ENCODE measurements around the gene ANKRD29. TPM values are rescaled to one million over a fixed set of nuclear protein-coding genes. Genes with fewer than 3 reads are reported as not detected.
"Not testable (repeated sequence)": the region's sequence is repeated elsewhere in the genome, so short reads cannot be mapped to it uniquely, and the experiment has no call there.

Gene ANKRD29
- total and polyA plus RNA-seq, 10 of the 15 experiments (the other 5 are each of a cell fraction or from before 2014, with no cell fraction given), result 0.53 to 9.2 (median 1.6) TPM

DNA sequence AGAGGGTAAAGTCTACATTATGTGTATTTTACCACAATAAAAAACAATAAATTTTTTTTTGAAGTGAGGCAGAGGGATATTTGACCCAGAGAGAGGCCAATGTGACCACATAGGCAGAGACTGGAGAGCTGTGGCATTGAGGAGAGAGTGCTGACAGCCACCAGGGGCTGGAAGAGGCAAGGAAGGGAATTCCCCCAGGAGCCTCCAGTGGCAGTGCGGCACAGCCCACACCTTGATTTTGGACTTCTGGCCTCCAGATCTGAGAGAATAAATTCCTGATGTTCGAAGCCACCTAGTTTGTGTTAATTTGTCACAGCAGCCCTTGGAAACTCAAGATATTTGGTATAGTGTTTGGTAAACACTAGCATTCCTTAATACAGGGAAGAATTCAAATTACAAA, 22.7 kb downstream of the ANKRD29 start:
- DNase-seq (ENCODE audit: low read depth, low spot score) (no peak), ATAC-seq (no peak), FAIRE-seq (no peak)
- Histone ChIP-seq H3K9ac (ENCODE audit: control insufficient read depth, insufficient read depth, low read length) (no peak overlapping the region), H3K4me3 (no peak overlapping the region), H2AFZ (ENCODE audit: control insufficient read depth, low read depth, low read length) (no peak overlapping the region), H3K9me3 (replicated peaks; ENCODE audit: control insufficient read depth, insufficient read depth, low read length) (peaks cover 5% of the 10 kb centered on the region; the same call in 2 of the 3 replicates), H3K27ac (ENCODE audit: control insufficient read depth, insufficient read depth) (no peak overlapping the region), H3K4me2 (ENCODE audit: control insufficient read depth, insufficient read depth) (no peak overlapping the region), H3K36me3 (ENCODE audit: control insufficient read depth in 2 of 2, insufficient read depth in 2 of 2, low read length in 1 of 2) (no peaks in the 10 kb centered on the region), H4K20me1 (ENCODE audit: control insufficient read depth, insufficient read depth) (no peaks in the 10 kb centered on the region), H3K79me2 (ENCODE audit: control insufficient read depth, insufficient read depth, low read length) (no peaks in the 10 kb centered on the region), H3K27me3 (replicated peaks in 1 of 2; ENCODE audit: control insufficient read depth in 2 of 2, insufficient read depth in 2 of 2, low read length in 1 of 2) (no peaks in the 10 kb centered on the region), H3K4me1 (ENCODE audit: control insufficient read depth, insufficient read depth, low read length) (no peaks in the 10 kb centered on the region)
- POLR2A ChIA-PET, result no interaction called here
- TF ChIP-seq, protein P1, sequence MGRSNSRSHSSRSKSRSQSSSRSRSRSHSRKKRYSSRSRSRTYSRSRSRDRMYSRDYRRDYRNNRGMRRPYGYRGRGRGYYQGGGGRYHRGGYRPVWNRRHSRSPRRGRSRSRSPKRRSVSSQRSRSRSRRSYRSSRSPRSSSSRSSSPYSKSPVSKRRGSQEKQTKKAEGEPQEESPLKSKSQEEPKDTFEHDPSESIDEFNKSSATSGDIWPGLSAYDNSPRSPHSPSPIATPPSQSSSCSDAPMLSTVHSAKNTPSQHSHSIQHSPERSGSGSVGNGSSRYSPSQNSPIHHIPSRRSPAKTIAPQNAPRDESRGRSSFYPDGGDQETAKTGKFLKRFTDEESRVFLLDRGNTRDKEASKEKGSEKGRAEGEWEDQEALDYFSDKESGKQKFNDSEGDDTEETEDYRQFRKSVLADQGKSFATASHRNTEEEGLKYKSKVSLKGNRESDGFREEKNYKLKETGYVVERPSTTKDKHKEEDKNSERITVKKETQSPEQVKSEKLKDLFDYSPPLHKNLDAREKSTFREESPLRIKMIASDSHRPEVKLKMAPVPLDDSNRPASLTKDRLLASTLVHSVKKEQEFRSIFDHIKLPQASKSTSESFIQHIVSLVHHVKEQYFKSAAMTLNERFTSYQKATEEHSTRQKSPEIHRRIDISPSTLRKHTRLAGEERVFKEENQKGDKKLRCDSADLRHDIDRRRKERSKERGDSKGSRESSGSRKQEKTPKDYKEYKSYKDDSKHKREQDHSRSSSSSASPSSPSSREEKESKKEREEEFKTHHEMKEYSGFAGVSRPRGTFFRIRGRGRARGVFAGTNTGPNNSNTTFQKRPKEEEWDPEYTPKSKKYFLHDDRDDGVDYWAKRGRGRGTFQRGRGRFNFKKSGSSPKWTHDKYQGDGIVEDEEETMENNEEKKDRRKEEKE (IDR thresholded peaks at IDR 0.05), result no peak
- TF ChIP-seq ZNF207 (IDR thresholded peaks at IDR 0.05; ENCODE audit: borderline replicate concordance), result no peak
- no peak for TF ChIP-seq TBL1XR1 (IDR thresholded peaks at IDR 0.05; ENCODE audit: low read depth, low read length)
- no peak for TF ChIP-seq NR2C2 (IDR thresholded peaks at IDR 0.05; ENCODE audit: borderline replicate concordance, control insufficient read depth, insufficient read length, low read depth)
- no peak for TF ChIP-seq SIX5 (IDR thresholded peaks at IDR 0.05; ENCODE audit: low read depth, low read length, severe bottlenecking)
- TF ChIP-seq SREBF2 (IDR thresholded peaks at IDR 0.05; ENCODE audit: low read length), result no peak
- TF ChIP-seq, protein P2, sequence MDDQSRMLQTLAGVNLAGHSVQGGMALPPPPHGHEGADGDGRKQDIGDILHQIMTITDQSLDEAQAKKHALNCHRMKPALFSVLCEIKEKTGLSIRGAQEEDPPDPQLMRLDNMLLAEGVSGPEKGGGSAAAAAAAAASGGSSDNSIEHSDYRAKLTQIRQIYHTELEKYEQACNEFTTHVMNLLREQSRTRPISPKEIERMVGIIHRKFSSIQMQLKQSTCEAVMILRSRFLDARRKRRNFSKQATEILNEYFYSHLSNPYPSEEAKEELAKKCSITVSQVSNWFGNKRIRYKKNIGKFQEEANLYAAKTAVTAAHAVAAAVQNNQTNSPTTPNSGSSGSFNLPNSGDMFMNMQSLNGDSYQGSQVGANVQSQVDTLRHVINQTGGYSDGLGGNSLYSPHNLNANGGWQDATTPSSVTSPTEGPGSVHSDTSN (IDR thresholded peaks at IDR 0.05; ENCODE audit: insufficient replicate concordance, low read depth, low read length), result no peak
- TF ChIP-seq, protein P3, sequence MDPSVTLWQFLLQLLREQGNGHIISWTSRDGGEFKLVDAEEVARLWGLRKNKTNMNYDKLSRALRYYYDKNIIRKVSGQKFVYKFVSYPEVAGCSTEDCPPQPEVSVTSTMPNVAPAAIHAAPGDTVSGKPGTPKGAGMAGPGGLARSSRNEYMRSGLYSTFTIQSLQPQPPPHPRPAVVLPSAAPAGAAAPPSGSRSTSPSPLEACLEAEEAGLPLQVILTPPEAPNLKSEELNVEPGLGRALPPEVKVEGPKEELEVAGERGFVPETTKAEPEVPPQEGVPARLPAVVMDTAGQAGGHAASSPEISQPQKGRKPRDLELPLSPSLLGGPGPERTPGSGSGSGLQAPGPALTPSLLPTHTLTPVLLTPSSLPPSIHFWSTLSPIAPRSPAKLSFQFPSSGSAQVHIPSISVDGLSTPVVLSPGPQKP (IDR thresholded peaks at IDR 0.05; ENCODE audit: low read depth, low read length), result no peak
- no peak for TF ChIP-seq TAF1 (IDR thresholded peaks at IDR 0.05; ENCODE audit: borderline replicate concordance, low read depth, low read length)
- in situ Hi-C loops (cut with MboI) (no loop called here), intact Hi-C loops (cut with micrococcal nuclease; ENCODE audit: unreplicated experiment) (no loop called here)
- 54% methylated on average over 2 of the region's 2 CpGs for WGBS (ENCODE audit: insufficient coverage, insufficient replicate concordance, low lambda C conversion rate, missing lambda C conversion rate)
- SMC1A ChIA-PET (ENCODE audit: uncharacterized antibody, unreplicated experiment), result interaction anchor here (0.8 to 1.3 kb wide), 3 partner anchors 8 to 12 kb away, joined by 3 to 6 read pairs (median 3); no protein-coding TSS in a partner anchor
- no TSS peak for BruUV-seq (replicated peaks)
- RAD21 ChIA-PET (ENCODE audit: unreplicated experiment), result no interaction called here
- CTCF ChIA-PET, result no interaction called here

DNA sequence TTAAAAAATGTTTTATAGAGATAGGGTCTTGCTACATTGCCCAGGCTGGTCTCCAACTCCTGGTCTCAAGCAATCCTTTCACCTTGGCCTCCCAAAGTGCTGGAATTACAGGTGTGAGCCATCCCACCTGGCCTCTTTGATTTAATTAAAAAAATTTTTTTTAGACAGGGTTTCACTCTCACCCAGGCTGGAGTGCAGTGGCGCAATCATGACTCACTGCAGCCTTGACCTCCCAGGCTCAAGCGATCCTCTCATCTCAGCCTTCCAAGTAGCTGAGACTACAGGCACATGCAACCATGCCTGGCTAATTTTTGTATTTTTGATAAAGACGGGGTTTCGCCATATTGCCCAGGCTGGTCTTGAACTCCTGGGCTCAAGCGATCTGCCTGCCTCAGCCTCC, 26.3 kb downstream of the ANKRD29 start:
- BruUV-seq (replicated peaks); H3K4me2 ChIP-seq (ENCODE audit: control insufficient read depth, insufficient read depth); H3K4me1 ChIP-seq (ENCODE audit: control insufficient read depth, insufficient read depth, low read length); H3K9me3 ChIP-seq (replicated peaks; ENCODE audit: control insufficient read depth, insufficient read depth, low read length); FAIRE-seq; H4K20me1 ChIP-seq (ENCODE audit: control insufficient read depth, insufficient read depth); in situ Hi-C loops (cut with MboI); H3K27ac ChIP-seq (ENCODE audit: control insufficient read depth, insufficient read depth); H2AFZ ChIP-seq (ENCODE audit: control insufficient read depth, low read depth, low read length); H3K4me3 ChIP-seq; intact Hi-C loops (cut with micrococcal nuclease; ENCODE audit: unreplicated experiment); ATAC-seq; H3K9ac ChIP-seq (ENCODE audit: control insufficient read depth, insufficient read depth, low read length); H3K36me3 ChIP-seq (ENCODE audit: control insufficient read depth in 2 of 2, insufficient read depth in 2 of 2, low read length in 1 of 2); H3K79me2 ChIP-seq (ENCODE audit: control insufficient read depth, insufficient read depth, low read length); DNase-seq (ENCODE audit: low read depth, low spot score); H3K27me3 ChIP-seq (replicated peaks in 1 of 2; ENCODE audit: control insufficient read depth in 2 of 2, insufficient read depth in 2 of 2, low read length in 1 of 2); POLR2A ChIA-PET: not testable (repeated sequence)
- ChIA-PET CTCF (interaction anchor here (1.1 to 2.7 kb wide), 4 partner anchors 10 to 125 kb away, joined by 3 to 8 read pairs (median 4); no protein-coding TSS in a partner anchor), RAD21 (ENCODE audit: unreplicated experiment) (interaction anchor here (1.0 to 1.6 kb wide), 2 partner anchors 18 to 67 kb away, joined by 3 to 4 read pairs; no protein-coding TSS in a partner anchor), SMC1A (ENCODE audit: uncharacterized antibody, unreplicated experiment) (interaction anchor here (0.6 to 1.7 kb wide), 5 partner anchors 10 to 485 kb away, joined by 3 to 8 read pairs (median 3); no protein-coding TSS in a partner anchor)
- WGBS (ENCODE audit: insufficient coverage, insufficient replicate concordance, low lambda C conversion rate, missing lambda C conversion rate), result 87% methylated on average over 5 of the region's 5 CpGs
